ENCODE results near the gene HEPACAM2.

Gene HEPACAM2

GRCh38 chr7:93146472-93147141, 79.7 kb downstream of the HEPACAM2 start:
- DNase-seq = no peak

- DNase-seq = no peak
These were observed 80.2 kb downstream of the HEPACAM2 start for GRCh38 chr7:93146036-93146435.

GRCh38 chr7:93145354-93145753, 80.9 kb downstream of the HEPACAM2 start:
- DNase-seq = no peak

- no peak for DNase-seq
These were observed 84.1 kb downstream of the HEPACAM2 start for GRCh38 chr7:93142127-93142526.

- DNase-seq = no peak
These were observed 85.6 kb downstream of the HEPACAM2 start for GRCh38 chr7:93140582-93141191.

- DNase-seq = no peak
These were observed 87.7 kb downstream of the HEPACAM2 start for GRCh38 chr7:93138576-93138975.

Data from activated gamma-delta T cell (primary cell).